Endothelial cell of umbilical vein (primary cell): ENCODE results near the gene AAGAB. TPM values are rescaled to one million over a fixed set of nuclear protein-coding genes. Genes with fewer than 3 reads are reported as not detected.

Experiments
- BruUV-seq: library from RNA; stranded (reverse); fragments of 400-500 nt; replicated peaks from 2 replicates; lab custom pipeline; 2021; lab: Mats Ljungman, UMichigan
- CTCF ChIA-PET: fragments of 300-600, 350-600 bp; sonication (Branson Sonifier 250); formaldehyde crosslinking; loops from one replicate; lab custom pipeline; 2021; ENCODE audit warnings: antibody characterized with exemption, inconsistent platforms; lab: Charles Lee
- POLR2A ChIA-PET: fragments of 300-600, 350-600 bp; sonication (Branson Sonifier 250); formaldehyde crosslinking; loops from one replicate; lab custom pipeline; 2021; ENCODE audit warnings: antibody characterized with exemption, inconsistent platforms; lab: Charles Lee
- DNase-seq: peaks from one replicate; pipeline ENCODE4 v3.0.0-alpha.2; 2011; ENCODE audit warnings: low read depth, low spot score
- FAIRE-seq: peaks from 2 replicates; lab custom pipeline; 2011; peaks lifted over from hg19 to GRCh38; lab: Jason Lieb, UNC
- H2AFZ ChIP-seq: 2 replicates; pipeline ENCODE4 v1.6.0; 2012; ENCODE audit warnings: low read depth, low read length, control low read depth, inconsistent platforms
- H3K27ac ChIP-seq: 2 replicates; pipeline ENCODE4 v1.5.1; 2011; ENCODE audit warnings: low read depth, mild to moderate bottlenecking, control low read depth, low read length, moderate library complexity; ENCODE audit not compliant: insufficient read depth
- H3K27me3 ChIP-seq, 2 experiments: 2 replicates each; pipeline versions ENCODE4 v1.6.0 to v1.6.1; 2011; ENCODE audit warnings: low read length in 2 of 2, mixed read lengths in 1 of 2; ENCODE audit not compliant: control insufficient read depth in 2 of 2, insufficient read depth in 2 of 2
- H3K36me3 ChIP-seq, 2 experiments: 2 replicates in 1 of 2; 3 replicates in 1 of 2; pipeline ENCODE4 v1.5.1; 2011; ENCODE audit warnings: low read length in 2 of 2, mild to moderate bottlenecking in 1 of 2, moderate library complexity in 1 of 2; ENCODE audit not compliant: control insufficient read depth in 2 of 2, insufficient read depth in 2 of 2; ENCODE audit errors: extremely low read depth in 1 of 2
- H3K4me1 ChIP-seq: 3 replicates; pipeline ENCODE4 v1.5.1; 2011; ENCODE audit warnings: mild to moderate bottlenecking, low read length; ENCODE audit not compliant: control insufficient read depth, insufficient read depth; ENCODE audit errors: extremely low read depth
- H3K4me2 ChIP-seq: 2 replicates; pipeline ENCODE4 v1.6.1; 2011; ENCODE audit warnings: low read length, control low read depth, mixed read lengths; ENCODE audit not compliant: insufficient read depth
- H3K4me3 ChIP-seq, 3 experiments: fragments of 200-600 bp in 1 of 3; sonication (generic), shearing (Covaris generic) in 1 of 3; replicated peaks in 1 of 3; 2 replicates each; pipeline ENCODE4 v1.5.1; 2011 to 2016; ENCODE audit warnings: control low read depth in 3 of 3, low read length in 3 of 3, mild to moderate bottlenecking in 2 of 3, inconsistent platforms in 1 of 3, low read depth in 1 of 3, moderate library complexity in 1 of 3; ENCODE audit not compliant: insufficient read depth in 1 of 3
- H3K79me2 ChIP-seq: 2 replicates; pipeline ENCODE4 v1.6.0; 2012; ENCODE audit warnings: low read length, inconsistent platforms; ENCODE audit not compliant: control insufficient read depth, insufficient read depth
- H3K9ac ChIP-seq: replicated peaks from 2 replicates; pipeline ENCODE3; 2011; ENCODE audit warnings: low read length, control low read depth; ENCODE audit not compliant: insufficient read depth; ENCODE audit errors: extremely low read depth
- H3K9me1 ChIP-seq: replicated peaks from 3 replicates; pipeline ENCODE4 v1.6.0; 2011; ENCODE audit warnings: mild to moderate bottlenecking, low read length; ENCODE audit not compliant: control insufficient read depth, insufficient read depth; ENCODE audit errors: extremely low read depth
- H3K9me3 ChIP-seq: replicated peaks from 2 replicates; pipeline ENCODE4 v1.5.1; 2012; ENCODE audit warnings: low read length, inconsistent platforms; ENCODE audit not compliant: control insufficient read depth, insufficient read depth
- H4K20me1 ChIP-seq: replicated peaks from 2 replicates; pipeline ENCODE3; 2011; ENCODE audit warnings: mild to moderate bottlenecking, low read length; ENCODE audit not compliant: control insufficient read depth, insufficient read depth; ENCODE audit errors: extremely low read depth
- CTCF ChIP-seq, 2 donors: IDR thresholded peaks; 1 replicate in 1 of 2; 2 replicates in 1 of 2; pipeline ENCODE4 v1.5.1; 2011; ENCODE audit warnings: low read length in 2 of 2, mild to moderate bottlenecking in 2 of 2, moderate library complexity in 2 of 2, control low read depth in 1 of 2, inconsistent platforms in 1 of 2, low read depth in 1 of 2; ENCODE audit not compliant: insufficient read depth in 1 of 2; ENCODE audit errors: extremely low read depth in 1 of 2
- EZH2 ChIP-seq: IDR thresholded peaks from 2 replicates; pipeline ENCODE4 v1.6.1; 2012; ENCODE audit warnings: borderline replicate concordance, low read depth, mild to moderate bottlenecking, moderate library complexity, low read length, inconsistent platforms; ENCODE audit not compliant: severe bottlenecking
- FOS ChIP-seq: IDR thresholded peaks from 2 replicates; pipeline ENCODE4 v1.6.1; 2011; ENCODE audit warnings: mild to moderate bottlenecking, low read length, moderate library complexity, borderline replicate concordance; ENCODE audit not compliant: insufficient read depth
- GATA2 ChIP-seq: IDR thresholded peaks from 2 replicates; pipeline ENCODE4 v1.7.0; 2011; ENCODE audit warnings: low read depth, mild to moderate bottlenecking, moderate library complexity, mixed read lengths, low read length; ENCODE audit not compliant: insufficient read length, insufficient read depth
- JUN ChIP-seq: IDR thresholded peaks from 2 replicates; pipeline ENCODE4 v1.6.1; 2011; ENCODE audit warnings: borderline replicate concordance, low read depth; ENCODE audit not compliant: insufficient read length, insufficient read depth
- MAX ChIP-seq: IDR thresholded peaks from 2 replicates; pipeline ENCODE4 v1.6.1; 2011; ENCODE audit not compliant: insufficient read depth, insufficient read length
- MYC ChIP-seq: IDR thresholded peaks from one replicate; pipeline ENCODE4 v1.6.1; 2011; ENCODE audit warnings: mild to moderate bottlenecking, low read depth, low read length
- POLR2A ChIP-seq: IDR thresholded peaks from 2 replicates; pipeline ENCODE4 v1.6.1; 2012; ENCODE audit warnings: low read depth, mild to moderate bottlenecking, control low read depth, low read length
- POLR2AphosphoS5 ChIP-seq: IDR thresholded peaks from 2 replicates; pipeline ENCODE4 v1.6.1; 2012; ENCODE audit warnings: low read depth, mild to moderate bottlenecking, control low read depth, low read length, moderate library complexity; ENCODE audit not compliant: insufficient read depth
- dilution Hi-C: fragments of 300-500 bp; cut with MboI; formaldehyde crosslinking; loops from one replicate; pipeline ENCODE4 v1.15.0; 2019; ENCODE audit warnings: low sequenced_read_pairs; ENCODE audit not compliant: extremely low pct_ligation_motif_present
- intact Hi-C: fragments of 100-400 bp; cut with micrococcal nuclease; formaldehyde crosslinking; loops from one replicate; pipeline ENCODE4 v1.10.0; 2022
- polyA plus RNA-seq, 4 experiments: library from polyadenylated mRNA; depleted of rRNA in 3 of 4; stranded (reverse) in 3 of 4; unstranded in 1 of 4; fragments of >200 nt; gene quantifications; 2 replicates each; pipeline versions ENCODE4 v1.2.1 to v1.2.3, GENCODE V29; 2011 to 2012; ENCODE audit warnings: missing spikeins in 1 of 4
- total RNA-seq: library from RNA; stranded (reverse); gene quantifications from 2 replicates; pipeline ENCODE4 v1.2.3, GENCODE V29; 2021

AAGAB gene
- total and polyA plus RNA-seq, 2 donors (not counting 3 experiments of a cell fraction or from before 2014, with no cell fraction given) = 21.2 to 42.6 TPM

- H3K4me2 ChIP-seq = no peak overlapping the region
- H3K27ac ChIP-seq = no peak overlapping the region
- no peaks in the 10 kb centered on the region for H3K9me3 ChIP-seq
- dilution Hi-C loops = no loop called here
- no peaks in the 10 kb centered on the region for H3K79me2 ChIP-seq
- TF ChIP-seq CTCF (IDR thresholded peaks at IDR 0.05; ENCODE audit: extremely low read depth in 1 of 2, insufficient read depth in 1 of 2, low read depth in 1 of 2, low read length in 2 of 2) (no peak), GATA2 (no peak), FOS (no peak), EZH2 (no peak), MYC (no peak), POLR2AphosphoS5 (no peak), JUN (no peak), MAX (no peak), POLR2A (no peak)
- ChIA-PET POLR2A (no interaction called here), CTCF (interaction anchor here (1.1 to 1.3 kb wide), 2 partner anchors 10 to 12 kb away, joined by 3 read pairs; no protein-coding TSS in a partner anchor)
- H3K27me3 ChIP-seq = no peaks in the 10 kb centered on the region
- H3K4me1 ChIP-seq = no peaks in the 10 kb centered on the region
- no peaks in the 10 kb centered on the region for H4K20me1 ChIP-seq
- FAIRE-seq (no peak), DNase-seq (no peak)
- H2AFZ ChIP-seq = no peak overlapping the region
- no peak overlapping the region for H3K9ac ChIP-seq
- no peaks in the 10 kb centered on the region for H3K9me1 ChIP-seq
- intact Hi-C loops = no loop called here
- BruUV-seq = no TSS peak
- H3K4me3 ChIP-seq = no peak overlapping the region
- no peaks in the 10 kb centered on the region for H3K36me3 ChIP-seq
These were observed 13.8 kb upstream of the AAGAB start for GRCh38 chr15:67267951-67268941.
